Lower lobe of right lung (tissue), 2 donors: ENCODE data around the gene RHO. TPM values are rescaled to one million over a fixed set of nuclear protein-coding genes. Genes with fewer than 3 reads are reported as not detected.

ENCODE experiments used
- ATAC-seq, 2 donors: fragments of 200-7000 bp; cut with Tn5 transposase; one replicate each; pipeline ENCODE4 v1.9.1; 2020 to 2022; ENCODE audit warnings: mild to moderate bottlenecking in 2 of 2, moderate library complexity in 2 of 2
- DNase-seq: peaks from one replicate; pipeline ENCODE4 v3.0.0-alpha.2; 2020
- H3K27ac ChIP-seq: fragments of 200-600 bp; one replicate; pipeline ENCODE4 v1.8.0; 2022
- H3K27me3 ChIP-seq: fragments of 200-600 bp; one replicate; pipeline ENCODE4 v1.8.0; 2022; ENCODE audit warnings: low read depth
- H3K36me3 ChIP-seq: fragments of 200-600 bp; one replicate; pipeline ENCODE4 v1.8.0; 2022; ENCODE audit warnings: mild to moderate bottlenecking
- H3K4me1 ChIP-seq: fragments of 200-600 bp; one replicate; pipeline ENCODE4 v1.8.0; 2022
- H3K4me3 ChIP-seq: fragments of 200-600 bp; one replicate; pipeline ENCODE4 v1.8.0; 2022; ENCODE audit warnings: mild to moderate bottlenecking
- H3K9me3 ChIP-seq: fragments of 200-600 bp; one replicate; pipeline ENCODE4 v1.8.0; 2022
- intact Hi-C: fragments of 100-400 bp; cut with DNase I; formaldehyde crosslinking; loops from one replicate; pipeline ENCODE4 v1.11.0; 2022
- total RNA-seq: library from RNA; stranded (reverse); fragmentation: NEBNext Ultra II Directional; extraction: Animal tissue kit (Norgen Biotek cat#: 25700); gene quantifications from one replicate; pipeline ENCODE4 v1.2.1, GENCODE V29; 2021
- TF ChIP-seq, protein P1 (sequence below): fragments of 200-600 bp; IDR thresholded peaks from one replicate; pipeline ENCODE4 v1.8.0; 2022; ENCODE audit warnings: antibody characterized with exemption, mild to moderate bottlenecking
- donor health status: DM: no; HTN: yes; CAD: no; lungs with severe emphysema.

Gene RHO
- total RNA-seq, 1 donor from 2014 or later: not detected

GRCh38 chr3:129584631-129585030, 56.2 kb downstream of the RHO start:
- no peak overlapping the region for H3K4me3 ChIP-seq
- no peak for DNase-seq
- no peak for ATAC-seq
- intact Hi-C loops: no loop called here
- TF ChIP-seq, protein P1, sequence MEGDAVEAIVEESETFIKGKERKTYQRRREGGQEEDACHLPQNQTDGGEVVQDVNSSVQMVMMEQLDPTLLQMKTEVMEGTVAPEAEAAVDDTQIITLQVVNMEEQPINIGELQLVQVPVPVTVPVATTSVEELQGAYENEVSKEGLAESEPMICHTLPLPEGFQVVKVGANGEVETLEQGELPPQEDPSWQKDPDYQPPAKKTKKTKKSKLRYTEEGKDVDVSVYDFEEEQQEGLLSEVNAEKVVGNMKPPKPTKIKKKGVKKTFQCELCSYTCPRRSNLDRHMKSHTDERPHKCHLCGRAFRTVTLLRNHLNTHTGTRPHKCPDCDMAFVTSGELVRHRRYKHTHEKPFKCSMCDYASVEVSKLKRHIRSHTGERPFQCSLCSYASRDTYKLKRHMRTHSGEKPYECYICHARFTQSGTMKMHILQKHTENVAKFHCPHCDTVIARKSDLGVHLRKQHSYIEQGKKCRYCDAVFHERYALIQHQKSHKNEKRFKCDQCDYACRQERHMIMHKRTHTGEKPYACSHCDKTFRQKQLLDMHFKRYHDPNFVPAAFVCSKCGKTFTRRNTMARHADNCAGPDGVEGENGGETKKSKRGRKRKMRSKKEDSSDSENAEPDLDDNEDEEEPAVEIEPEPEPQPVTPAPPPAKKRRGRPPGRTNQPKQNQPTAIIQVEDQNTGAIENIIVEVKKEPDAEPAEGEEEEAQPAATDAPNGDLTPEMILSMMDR: no peak
- H3K36me3 ChIP-seq: peaks cover 97% of the 10 kb centered on the region
- no peaks in the 10 kb centered on the region for H3K9me3 ChIP-seq
- H3K27me3 ChIP-seq: no peaks in the 10 kb centered on the region
- peaks cover 34% of the 10 kb centered on the region for H3K4me1 ChIP-seq
- no peak overlapping the region for H3K27ac ChIP-seq

Other genes with a start within 250 kb of the RHO start
- gene HMCES, start 249.8 kb upstream of the RHO start, total RNA-seq: 28.1 TPM
- 4.8 TPM for gene EFCAB12, start 100.0 kb upstream of the RHO start, total RNA-seq
- 38.8 TPM for gene MBD4, start 88.7 kb upstream of the RHO start, total RNA-seq
- gene IFT122, start 88.4 kb upstream of the RHO start, total RNA-seq: 29.9 TPM
- not detected for gene H1-8, start 14.5 kb downstream of the RHO start, total RNA-seq
- 233 TPM for gene PLXND1, start 78.0 kb downstream of the RHO start, total RNA-seq